Endothelial cell (in vitro differentiated cells): ENCODE results near the gene ETV3L. TPM values are rescaled to one million over a fixed set of nuclear protein-coding genes. Genes with fewer than 3 reads are reported as not detected.

Experiments
- DNase-seq: peaks from one replicate; pipeline ENCODE4 v3.0.0; 2021; ENCODE audit warnings: low spot score
- H3K27ac Mint-ChIP-seq: one replicate; pipeline ENCODE4 v1.8.0; 2021; ENCODE audit warnings: mixed read lengths, inconsistent platforms; ENCODE audit not compliant: unreplicated experiment
- H3K27me3 Mint-ChIP-seq: one replicate; pipeline ENCODE4 v1.8.0; 2021; ENCODE audit warnings: mild to moderate bottlenecking, moderate library complexity, mixed read lengths, inconsistent platforms; ENCODE audit not compliant: unreplicated experiment
- H3K36me3 Mint-ChIP-seq: one replicate; pipeline ENCODE4 v1.8.0; 2021; ENCODE audit warnings: mild to moderate bottlenecking, low read depth, mixed read lengths, inconsistent platforms; ENCODE audit not compliant: unreplicated experiment
- H3K4me1 Mint-ChIP-seq: one replicate; pipeline ENCODE4 v1.8.0; 2021; ENCODE audit warnings: mild to moderate bottlenecking, mixed read lengths, inconsistent platforms; ENCODE audit not compliant: unreplicated experiment
- H3K4me3 Mint-ChIP-seq: one replicate; pipeline ENCODE4 v1.8.0; 2021; ENCODE audit warnings: mild to moderate bottlenecking, mixed read lengths, inconsistent platforms; ENCODE audit not compliant: unreplicated experiment
- H3K9me3 Mint-ChIP-seq: one replicate; pipeline ENCODE4 v1.8.0; 2021; ENCODE audit warnings: mixed read lengths, inconsistent platforms; ENCODE audit not compliant: unreplicated experiment
- total RNA-seq: library from RNA; stranded (reverse); fragmentation: NEBNext Ultra II Directional; extraction: Animal tissue kit (Norgen Biotek cat#: 25700); gene quantifications from one replicate; pipeline ENCODE4 v1.2.1, GENCODE V29; 2021; ENCODE audit not compliant: unreplicated experiment
- TF ChIP-seq, protein P1 (sequence below): fragments of 200-600 bp; sonication (generic); IDR thresholded peaks from one replicate; pipeline ENCODE4 v1.5.0; 2021; ENCODE audit warnings: antibody characterized with exemption; ENCODE audit not compliant: unreplicated experiment

ETV3L gene
- total RNA-seq, 1 donor from 2014 or later: not detected

DNA sequence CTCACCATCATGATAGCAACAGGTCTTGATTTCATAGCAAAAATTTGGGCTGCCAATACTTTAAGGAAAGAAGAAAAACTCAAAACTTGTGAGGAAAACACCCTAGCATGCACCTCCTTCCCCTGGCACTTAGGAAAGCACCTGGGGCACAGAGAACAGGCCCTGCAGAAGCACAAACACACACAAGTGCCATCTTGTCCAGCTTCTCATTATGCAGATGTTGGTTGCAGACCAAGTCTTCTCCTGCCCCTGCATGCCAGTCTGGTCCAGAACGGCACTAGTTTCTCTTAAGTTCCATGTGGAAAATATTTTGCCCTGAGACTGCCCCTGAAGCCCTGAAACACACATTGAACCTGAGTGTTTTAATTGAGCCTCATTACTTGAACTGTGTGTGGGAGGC lies 44.9 kb upstream of the ETV3L start:
- TF ChIP-seq, protein P1, sequence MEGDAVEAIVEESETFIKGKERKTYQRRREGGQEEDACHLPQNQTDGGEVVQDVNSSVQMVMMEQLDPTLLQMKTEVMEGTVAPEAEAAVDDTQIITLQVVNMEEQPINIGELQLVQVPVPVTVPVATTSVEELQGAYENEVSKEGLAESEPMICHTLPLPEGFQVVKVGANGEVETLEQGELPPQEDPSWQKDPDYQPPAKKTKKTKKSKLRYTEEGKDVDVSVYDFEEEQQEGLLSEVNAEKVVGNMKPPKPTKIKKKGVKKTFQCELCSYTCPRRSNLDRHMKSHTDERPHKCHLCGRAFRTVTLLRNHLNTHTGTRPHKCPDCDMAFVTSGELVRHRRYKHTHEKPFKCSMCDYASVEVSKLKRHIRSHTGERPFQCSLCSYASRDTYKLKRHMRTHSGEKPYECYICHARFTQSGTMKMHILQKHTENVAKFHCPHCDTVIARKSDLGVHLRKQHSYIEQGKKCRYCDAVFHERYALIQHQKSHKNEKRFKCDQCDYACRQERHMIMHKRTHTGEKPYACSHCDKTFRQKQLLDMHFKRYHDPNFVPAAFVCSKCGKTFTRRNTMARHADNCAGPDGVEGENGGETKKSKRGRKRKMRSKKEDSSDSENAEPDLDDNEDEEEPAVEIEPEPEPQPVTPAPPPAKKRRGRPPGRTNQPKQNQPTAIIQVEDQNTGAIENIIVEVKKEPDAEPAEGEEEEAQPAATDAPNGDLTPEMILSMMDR: no peak
- Mint-ChIP-seq H3K4me3 (no peak overlapping the region), H3K27ac (no peak overlapping the region), H3K9me3 (no peaks in the 10 kb centered on the region), H3K4me1 (peaks cover 1% of the 10 kb centered on the region), H3K27me3 (no peaks in the 10 kb centered on the region), H3K36me3 (no peaks in the 10 kb centered on the region)
- DNase-seq: no peak

DNA sequence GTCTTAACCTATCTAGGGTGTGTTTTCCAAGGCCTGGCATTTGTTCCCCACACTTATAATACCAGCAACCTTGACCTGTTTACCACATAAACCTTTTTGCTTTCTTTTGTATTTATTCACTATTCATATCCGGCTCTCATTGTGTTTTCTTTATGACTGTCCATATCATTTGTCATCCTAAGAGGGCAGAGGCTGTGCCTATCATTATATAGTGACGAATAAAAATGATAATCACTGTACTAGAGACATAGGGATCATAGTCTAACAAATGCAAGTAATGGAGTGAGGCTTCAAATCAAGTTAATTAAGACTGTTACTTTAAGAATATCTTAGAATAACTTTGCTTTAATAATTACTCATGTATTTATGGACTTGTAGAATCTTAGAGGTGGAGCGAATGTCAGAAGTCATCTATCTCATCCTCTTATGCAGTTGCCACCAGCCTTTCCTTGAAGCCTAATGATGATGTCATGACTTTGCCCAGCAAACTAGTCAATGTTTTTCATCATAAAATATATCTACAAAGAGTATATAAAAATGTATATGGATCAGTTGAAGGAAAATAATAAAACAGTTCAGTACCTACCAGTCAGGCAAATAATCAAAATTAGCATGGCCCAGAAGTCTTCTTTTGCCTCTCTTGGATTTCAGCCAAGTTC lies 43.3 kb upstream of the ETV3L start:
- Mint-ChIP-seq H3K27ac (no peak overlapping the region), H3K27me3 (peaks cover 2% of the 10 kb centered on the region), H3K4me1 (peaks cover 8% of the 10 kb centered on the region), H3K9me3 (no peaks in the 10 kb centered on the region), H3K36me3 (no peaks in the 10 kb centered on the region), H3K4me3 (no peak overlapping the region)
- TF ChIP-seq, protein P1: no peak
- no peak for DNase-seq

DNA sequence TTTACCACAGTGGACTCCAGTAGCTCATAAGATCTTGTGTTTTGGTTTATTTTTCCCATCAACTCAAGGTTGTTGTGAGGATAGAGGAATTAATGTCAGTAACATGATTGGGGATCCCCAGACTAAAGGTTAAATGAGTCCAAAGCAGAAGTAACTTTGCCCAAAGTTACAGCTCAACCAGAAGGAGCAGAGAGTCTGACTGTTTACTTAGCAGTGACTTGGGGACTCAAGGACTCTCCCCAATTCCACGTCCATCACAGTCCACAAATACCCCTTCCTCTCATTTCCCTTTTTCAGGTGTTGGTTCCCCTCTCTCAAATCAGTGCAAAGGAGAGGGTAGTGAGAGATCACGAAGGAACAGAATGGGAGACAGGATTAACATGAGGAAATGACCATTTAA lies 42.6 kb upstream of the ETV3L start:
- Mint-ChIP-seq H3K27ac (no peak overlapping the region), H3K4me1 (peaks cover 14% of the 10 kb centered on the region), H3K9me3 (peaks cover 5% of the 10 kb centered on the region), H3K27me3 (peaks cover 8% of the 10 kb centered on the region), H3K36me3 (peaks cover 3% of the 10 kb centered on the region), H3K4me3 (no peak overlapping the region)
- TF ChIP-seq, protein P1: no peak
- DNase-seq: no peak

DNA sequence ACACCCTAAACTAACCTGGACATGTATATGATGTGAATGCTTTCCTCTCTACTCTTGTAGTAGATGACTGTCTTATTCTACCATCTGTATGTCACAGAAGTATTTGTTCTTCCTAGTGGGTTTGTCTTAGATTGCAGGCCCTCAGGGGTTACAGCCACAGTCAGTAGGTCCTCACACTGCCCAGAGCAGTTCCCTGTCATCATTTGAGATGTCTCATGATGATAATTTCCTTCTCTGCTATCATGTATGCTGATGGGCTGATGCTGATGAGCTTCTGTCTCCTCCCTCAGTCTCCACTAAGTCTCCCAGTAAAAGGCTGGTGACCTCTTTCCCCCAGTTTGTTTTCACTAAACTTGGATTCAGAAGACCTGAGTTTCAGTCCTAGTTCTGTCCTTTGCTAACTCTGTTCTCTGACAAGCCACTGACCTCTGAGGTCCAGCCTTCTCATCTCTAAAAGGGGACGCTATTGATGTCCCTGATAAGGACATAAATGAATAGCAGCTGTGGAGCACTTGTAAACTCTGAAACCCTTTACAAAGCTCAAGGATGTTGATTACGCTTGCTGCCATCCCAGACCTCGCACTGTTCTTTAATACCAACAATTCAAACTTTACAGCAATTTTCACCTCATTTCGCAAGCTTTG lies 41.7 kb upstream of the ETV3L start:
- Mint-ChIP-seq H3K4me1 (peaks cover 22% of the 10 kb centered on the region), H3K36me3 (peaks cover 8% of the 10 kb centered on the region), H3K9me3 (peaks cover 5% of the 10 kb centered on the region), H3K4me3 (no peak overlapping the region), H3K27me3 (peaks cover 8% of the 10 kb centered on the region), H3K27ac (no peak overlapping the region)
- DNase-seq: no peak
- TF ChIP-seq, protein P1: no peak

DNA sequence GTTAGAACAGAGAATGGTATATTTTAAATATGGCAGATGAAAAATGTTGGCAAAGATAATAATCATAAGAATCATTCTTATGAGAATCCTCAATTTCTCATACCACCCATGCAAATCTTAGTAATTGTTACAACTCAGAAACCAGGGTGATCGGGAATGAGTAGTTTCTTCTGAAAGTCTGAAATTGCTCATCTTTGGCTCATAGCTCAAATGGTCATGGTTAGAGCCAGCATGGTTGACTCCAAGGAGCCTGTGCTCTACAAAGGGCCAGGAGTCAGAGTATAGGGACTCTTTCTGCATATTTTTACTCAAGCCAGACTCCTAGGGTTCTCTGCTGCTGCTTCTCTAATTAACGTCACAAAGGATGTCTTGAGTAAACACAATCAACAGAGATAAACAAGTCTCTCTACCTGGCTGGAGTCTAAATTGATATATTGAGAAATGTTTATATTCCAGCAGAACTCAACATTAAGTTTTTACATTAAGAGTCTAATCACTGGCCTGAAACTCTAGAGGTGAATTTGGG lies 40.5 kb upstream of the ETV3L start:
- peaks cover 17% of the 10 kb centered on the region for H3K36me3 Mint-ChIP-seq
- no peak for DNase-seq
- H3K4me3 Mint-ChIP-seq: no peak overlapping the region
- peaks cover 9% of the 10 kb centered on the region for H3K27me3 Mint-ChIP-seq
- no peak overlapping the region for H3K27ac Mint-ChIP-seq
- H3K9me3 Mint-ChIP-seq: peaks cover 5% of the 10 kb centered on the region
- H3K4me1 Mint-ChIP-seq: peaks cover 35% of the 10 kb centered on the region
- TF ChIP-seq, protein P1: no peak
